ENCODE measurements around the gene PLA2G6. TPM values are rescaled to one million over a fixed set of nuclear protein-coding genes. Genes with fewer than 3 reads are reported as not detected.

The PLA2G6 gene
- total and polyA plus RNA-seq, 2 of the 8 experiments (the other 6 are each of a cell fraction or from before 2014, with no cell fraction given): 13.2 to 21.0 TPM

GRCh38 chr22:38142606-38143005, 39.0 kb downstream of the PLA2G6 start:
- no peak overlapping the region for H3K4me2 ChIP-seq (ENCODE audit: insufficient read depth in 1 of 2, low read depth in 2 of 2, low read length in 2 of 2)
- ChIA-PET POLR2A (ENCODE audit: partially characterized antibody) (interaction anchor here (0.5 kb wide), 1 partner anchor 39 kb away, joined by 3 read pairs; no protein-coding TSS in a partner anchor), CTCF (ENCODE audit: partially characterized antibody) (interaction anchor here (0.6 to 11.9 kb wide), 14 partner anchors 8 to 139 kb away, joined by 3 to 93 read pairs (median 6); partner anchors contain the start of genes BAIAP2L2 and PLA2G6)
- no peak overlapping the region for H2BK5ac ChIP-seq (ENCODE audit: low read depth, low read length)
- TF ChIP-seq CBX8 (IDR thresholded peaks at IDR 0.05; ENCODE audit: borderline replicate concordance, low read depth, low read length) (no peak), BACH1 (IDR thresholded peaks at IDR 0.05; ENCODE audit: low read length) (no peak), TCF12 (IDR thresholded peaks at IDR 0.05; ENCODE audit: low read depth, low read length) (no peak)
- no peak overlapping the region for H4K91ac ChIP-seq (replicated peaks; ENCODE audit: insufficient read length, low read length)
- H3K9me3 ChIP-seq (ENCODE audit: insufficient read depth in 2 of 2, low read depth in 1 of 2, low read length in 1 of 2): no peaks in the 10 kb centered on the region
- no peaks in the 10 kb centered on the region; the same call in 1 of the 2 replicates for H3K79me1 ChIP-seq (ENCODE audit: low read depth, low read length)
- no peak overlapping the region for H3K23ac ChIP-seq (ENCODE audit: insufficient read length)
- no peak overlapping the region for H4K5ac ChIP-seq (ENCODE audit: insufficient read length, low read depth, low read length)
- H2BK12ac ChIP-seq (ENCODE audit: low read depth, low read length): no peak overlapping the region
- H2AK5ac ChIP-seq (ENCODE audit: low read depth, low read length): no peak overlapping the region
- no peak overlapping the region for H2BK20ac ChIP-seq (ENCODE audit: low read length)
- DNase-seq (ENCODE audit: low read depth in 1 of 2, low spot score in 2 of 2) (no peak), FAIRE-seq (no peak)
- H3K27ac ChIP-seq (ENCODE audit: low read depth, low read length): no peak overlapping the region
- WGBS, 2 experiments (ENCODE audit: extremely low coverage in 1 of 2, insufficient coverage in 1 of 2, insufficient read length in 1 of 2, insufficient replicate concordance in 2 of 2, low coverage in 1 of 2, low lambda C conversion rate in 2 of 2, missing lambda C conversion rate in 1 of 2): 96% methylated on average over 5 of the region's 5 CpGs; no CpG with 5 or more reads in 1 of the 2 experiments
- H2AFZ ChIP-seq (ENCODE audit: low read length): no peak overlapping the region
- H2BK120ac ChIP-seq (replicated peaks; ENCODE audit: low read depth, low read length): no peak overlapping the region
- H3K4me3 ChIP-seq (ENCODE audit: extremely low read depth in 1 of 4, insufficient read depth in 2 of 4, low read depth in 3 of 4, low read length in 4 of 4): no peak overlapping the region
- H3K56ac ChIP-seq (replicated peaks; ENCODE audit: insufficient read length, low read depth, low read length): no peak overlapping the region
- no peak overlapping the region for H3K4ac ChIP-seq (replicated peaks; ENCODE audit: insufficient read length, low read depth, low read length)
- H3K4me1 ChIP-seq (replicated peaks in 1 of 4; ENCODE audit: control insufficient read depth in 3 of 4, insufficient read depth in 4 of 4, low read length in 3 of 4): peaks cover 0 to 3% (median 0%) of the 10 kb centered on the region in 4 experiments; a peak in 3 of 7 replicates
- no peak overlapping the region for H4K8ac ChIP-seq (ENCODE audit: extremely low read depth, insufficient read depth, low read length)
- no peak overlapping the region for H3K9ac ChIP-seq (replicated peaks in 1 of 4; ENCODE audit: extremely low read depth in 1 of 4, low read depth in 3 of 4, low read length in 3 of 4)
- no peaks in the 10 kb centered on the region for H3K79me2 ChIP-seq (ENCODE audit: control insufficient read depth in 1 of 2, insufficient read depth in 2 of 2, low read length in 2 of 2)
- no peaks in the 10 kb centered on the region for H3K23me2 ChIP-seq (ENCODE audit: low read depth, low read length)
- H4K20me1 ChIP-seq (replicated peaks in 1 of 2; ENCODE audit: control insufficient read depth in 1 of 2, insufficient read depth in 2 of 2, low read length in 2 of 2): peaks cover 0 to 5% of the 10 kb centered on the region in 2 experiments
- H3K18ac ChIP-seq (ENCODE audit: extremely low read depth, low read length): no peak overlapping the region
- no peaks in the 10 kb centered on the region for H3K36me3 ChIP-seq (ENCODE audit: control insufficient read depth in 2 of 4, insufficient read depth in 4 of 4, low read length in 3 of 4)
- no peak overlapping the region for H3K14ac ChIP-seq (ENCODE audit: insufficient read length)
- H3K27me3 ChIP-seq (replicated peaks in 1 of 4; ENCODE audit: control insufficient read depth in 3 of 4, extremely low read depth in 1 of 4, insufficient read depth in 3 of 4, low read length in 3 of 4): no peaks in the 10 kb centered on the region
- no peak overlapping the region for H2BK15ac ChIP-seq (ENCODE audit: low read length)
